HG02610 (cell line): Measurements from ENCODE around the gene THOC2.
"Not testable (repeated sequence)": the region's sequence is repeated elsewhere in the genome, so short reads cannot be mapped to it uniquely, and the experiment has no call there.

Source experiments
- ATAC-seq: cut with Tn5 transposase; IDR thresholded peaks from one replicate; pipeline ENCODE4 v1.9.1; 2021; ENCODE audit warnings: mild to moderate bottlenecking, moderate library complexity; ENCODE audit not compliant: unreplicated experiment

The THOC2 gene

GRCh38 chrX:123738378-123738940 is 5.6 kb upstream of the THOC2 start:
- no peak for ATAC-seq

- ATAC-seq: no peak
These were observed 3.6 kb upstream of the THOC2 start for GRCh38 chrX:123736333-123736921.

GRCh38 chrX:123735137-123735536 is 2.3 kb upstream of the THOC2 start:
- not testable (repeated sequence) for ATAC-seq

- not testable (repeated sequence) for ATAC-seq
These were observed 1.2 kb upstream of the THOC2 start for GRCh38 chrX:123734079-123734478.

- ATAC-seq: peak; percentile 21
These were observed 724 bp downstream of the THOC2 start for GRCh38 chrX:123731987-123732669.

- no peak for ATAC-seq
These were observed 1.4 kb downstream of the THOC2 start for GRCh38 chrX:123731258-123731986.

GRCh38 chrX:123728554-123728953 is 4.3 kb downstream of the THOC2 start:
- no peak for ATAC-seq

- ATAC-seq: no peak
These were observed 4.8 kb downstream of the THOC2 start for GRCh38 chrX:123728016-123728415.

GRCh38 chrX:123722193-123722592 is 10.7 kb downstream of the THOC2 start:
- ATAC-seq: not testable (repeated sequence)

GRCh38 chrX:123720486-123720885 is 12.4 kb downstream of the THOC2 start:
- ATAC-seq: no peak

- ATAC-seq: no peak
These were observed 19.0 kb downstream of the THOC2 start for GRCh38 chrX:123713841-123714240.

- no peak for ATAC-seq
These were observed 19.4 kb downstream of the THOC2 start for GRCh38 chrX:123713434-123713833.

- ATAC-seq: not testable (repeated sequence)
These were observed 21.7 kb downstream of the THOC2 start for GRCh38 chrX:123711201-123711600.

GRCh38 chrX:123704781-123705180 is 28.1 kb downstream of the THOC2 start:
- ATAC-seq: no peak

GRCh38 chrX:123698979-123699520 is 33.8 kb downstream of the THOC2 start:
- ATAC-seq: no peak

GRCh38 chrX:123696334-123696733 is 36.5 kb downstream of the THOC2 start:
- ATAC-seq: no peak

- no peak for ATAC-seq
These were observed 37.6 kb downstream of the THOC2 start for GRCh38 chrX:123695242-123695641.

GRCh38 chrX:123691776-123692175 is 41.1 kb downstream of the THOC2 start:
- no peak for ATAC-seq

- ATAC-seq: no peak
These were observed 44.3 kb downstream of the THOC2 start for GRCh38 chrX:123688524-123688923.

GRCh38 chrX:123685232-123685631 is 47.6 kb downstream of the THOC2 start:
- ATAC-seq: no peak

GRCh38 chrX:123682186-123682585 is 50.7 kb downstream of the THOC2 start:
- no peak for ATAC-seq
